A549 (cell line): ENCODE measurements around the gene RAD51B.

Experiments
- NFE2L2 ChIP-seq: fragments of 150-350 bp; conservative IDR thresholded peaks from 2 replicates; pipeline ENCODE4 v1.6.1; 2014; ENCODE audit warnings: low read length
- SREBF2 ChIP-seq: fragments of 450-650 bp; IDR thresholded peaks from 2 replicates; pipeline ENCODE4 v1.6.1; 2014; ENCODE audit warnings: mild to moderate bottlenecking, moderate library complexity

GRCh38 chr14:68043752-68044151, 224.2 kb downstream of the RAD51B start:
- TF ChIP-seq SREBF2 = no peak
- TF ChIP-seq NFE2L2 = no peak
